ENCODE results near the gene FCRL1. TPM values are rescaled to one million over a fixed set of nuclear protein-coding genes. Genes with fewer than 3 reads are reported as not detected.
A peak's percentile ranks its signal among the peaks of the same experiment; 100 is the strongest.

FCRL1 gene
- total and polyA plus RNA-seq, 2 of the 8 experiments (the other 6 are each of a cell fraction or from before 2014, with no cell fraction given) = not detected

DNA sequence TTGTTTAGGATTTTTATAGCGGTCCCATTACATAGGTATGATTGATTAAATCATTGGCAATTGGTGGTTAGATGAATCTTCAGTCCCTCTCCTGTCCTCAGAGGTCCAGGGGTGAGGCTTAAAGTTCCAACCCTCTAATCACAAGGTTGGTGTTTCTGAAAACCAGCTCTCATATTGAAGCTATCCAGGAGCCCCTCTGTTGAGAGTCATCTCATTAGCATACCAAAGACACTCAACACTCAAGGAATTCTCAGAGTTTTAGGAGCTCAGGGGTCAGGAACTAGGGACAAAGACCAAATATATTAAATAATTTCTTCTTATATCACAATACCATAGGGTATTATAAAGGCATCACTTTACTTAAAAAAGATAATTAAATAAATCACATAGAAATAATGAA is 66.3 kb downstream of the FCRL1 start:
- 0 out of 2 replicates have a peak overlapping the region, but pooled peaks have one; percentile 89 for H2AFZ ChIP-seq (ENCODE audit: low read length)
- H3K27me3 ChIP-seq (replicated peaks in 1 of 4; ENCODE audit: control insufficient read depth in 3 of 4, extremely low read depth in 1 of 4, insufficient read depth in 3 of 4, low read length in 3 of 4) = no peaks in the 10 kb centered on the region
- no peak overlapping the region for H2BK5ac ChIP-seq (ENCODE audit: low read depth, low read length)
- no peak overlapping the region for H4K5ac ChIP-seq (ENCODE audit: insufficient read length, low read depth, low read length)
- no peak overlapping the region for H2BK120ac ChIP-seq (replicated peaks; ENCODE audit: low read depth, low read length)
- H2BK20ac ChIP-seq (ENCODE audit: low read length) = no peak overlapping the region
- H3K4me3 ChIP-seq (ENCODE audit: extremely low read depth in 1 of 4, insufficient read depth in 2 of 4, low read depth in 3 of 4, low read length in 4 of 4) = no peak overlapping the region
- TF ChIP-seq RXRA (IDR thresholded peaks at IDR 0.05; ENCODE audit: insufficient read depth, low read depth, low read length) (no peak), PHF8 (conservative IDR thresholded peaks at IDR 0.05; ENCODE audit: low read depth, low read length) (no peak), SAP30 (IDR thresholded peaks at IDR 0.05; ENCODE audit: insufficient read depth, insufficient replicate concordance, low read length) (no peak), CHD2 (IDR thresholded peaks at IDR 0.05; ENCODE audit: low read length) (no peak)
- DNase-seq (ENCODE audit: low read depth in 1 of 2, low spot score in 2 of 2) (no peak), FAIRE-seq (no peak)
- H3K36me3 ChIP-seq (ENCODE audit: control insufficient read depth in 2 of 4, insufficient read depth in 4 of 4, low read length in 3 of 4) = no peaks in the 10 kb centered on the region
- no peak overlapping the region for H3K56ac ChIP-seq (replicated peaks; ENCODE audit: insufficient read length, low read depth, low read length)
- H3K23ac ChIP-seq (ENCODE audit: insufficient read length) = no peak overlapping the region
- H3K79me2 ChIP-seq (ENCODE audit: control insufficient read depth in 1 of 2, insufficient read depth in 2 of 2, low read length in 2 of 2) = no peaks in the 10 kb centered on the region
- WGBS, 2 experiments (ENCODE audit: extremely low coverage in 1 of 2, insufficient coverage in 1 of 2, insufficient read length in 1 of 2, insufficient replicate concordance in 2 of 2, low coverage in 1 of 2, low lambda C conversion rate in 2 of 2, missing lambda C conversion rate in 1 of 2) = 78% methylated on average over 1 of the region's 1 CpG; no CpG with 5 or more reads in 1 of the 2 experiments
- ChIA-PET CTCF (ENCODE audit: partially characterized antibody) (interaction anchor here (1.1 to 2.7 kb wide), 5 partner anchors 14 to 368 kb away, joined by 3 to 13 read pairs (median 3); no protein-coding TSS in a partner anchor), POLR2A (ENCODE audit: partially characterized antibody) (interaction anchor here (0.6 kb wide), 1 partner anchor 51 kb away, joined by 3 read pairs; no protein-coding TSS in a partner anchor)
- H4K91ac ChIP-seq (replicated peaks; ENCODE audit: insufficient read length, low read length) = no peak overlapping the region
- H3K4me1 ChIP-seq (replicated peaks in 1 of 4; ENCODE audit: control insufficient read depth in 3 of 4, insufficient read depth in 4 of 4, low read length in 3 of 4) = peaks cover 0 to 5% (median 4%) of the 10 kb centered on the region in 4 experiments; a peak in 3 of 7 replicates
- H2BK15ac ChIP-seq (ENCODE audit: low read length) = no peak overlapping the region
- H3K4me2 ChIP-seq (ENCODE audit: insufficient read depth in 1 of 2, low read depth in 2 of 2, low read length in 2 of 2) = no peak overlapping the region
- no peak overlapping the region for H3K4ac ChIP-seq (replicated peaks; ENCODE audit: insufficient read length, low read depth, low read length)
- no peak overlapping the region for H2AK5ac ChIP-seq (ENCODE audit: low read depth, low read length)
- H3K9ac ChIP-seq (replicated peaks in 1 of 4; ENCODE audit: extremely low read depth in 1 of 4, low read depth in 3 of 4, low read length in 3 of 4) = no peak overlapping the region
- H4K20me1 ChIP-seq (replicated peaks in 1 of 2; ENCODE audit: control insufficient read depth in 1 of 2, insufficient read depth in 2 of 2, low read length in 2 of 2) = no peaks in the 10 kb centered on the region
- H3K27ac ChIP-seq (ENCODE audit: low read depth, low read length) = no peak overlapping the region
- no peak overlapping the region for H3K14ac ChIP-seq (ENCODE audit: insufficient read length)
- H3K9me3 ChIP-seq (ENCODE audit: insufficient read depth in 2 of 2, low read depth in 1 of 2, low read length in 1 of 2) = no peaks in the 10 kb centered on the region
- H3K23me2 ChIP-seq (ENCODE audit: low read depth, low read length) = no peaks in the 10 kb centered on the region
- H3K79me1 ChIP-seq (ENCODE audit: low read depth, low read length) = no peaks in the 10 kb centered on the region
- no peak overlapping the region for H3K18ac ChIP-seq (ENCODE audit: extremely low read depth, low read length)
- no peak overlapping the region for H4K8ac ChIP-seq (ENCODE audit: extremely low read depth, insufficient read depth, low read length)
- no peak overlapping the region for H2BK12ac ChIP-seq (ENCODE audit: low read depth, low read length)

Measured in H1 (cell line).